GM13976 (cell line): ENCODE data around the gene CIT.
"Not testable (repeated sequence)": the region's sequence is repeated elsewhere in the genome, so short reads cannot be mapped to it uniquely, and the experiment has no call there.

Experiments used
- DNase-seq: peaks from one replicate; pipeline ENCODE4 v3.0.0; 2012; ENCODE audit warnings: low spot score
- CTCF ChIP-seq: IDR thresholded peaks from 2 replicates; pipeline ENCODE4 v1.5.1; 2012; ENCODE audit warnings: borderline replicate concordance, mild to moderate bottlenecking; ENCODE audit not compliant: insufficient read depth; ENCODE audit errors: extremely low read depth, missing control alignments, control extremely low read depth
- in situ Hi-C: fragments of 300-500 bp; cut with MboI; formaldehyde crosslinking; loops from one replicate; pipeline ENCODE4 v1.12.0; 2022; ENCODE audit warnings: low sequenced_read_pairs, mixed read lengths, inconsistent platforms; ENCODE audit not compliant: unreplicated experiment

The CIT gene

GRCh38 chr12:119885549-119885948 is 8.4 kb upstream of the CIT start:
- no peak for DNase-seq
- no peak for TF ChIP-seq CTCF
- in situ Hi-C loops: no loop called here

DNA sequence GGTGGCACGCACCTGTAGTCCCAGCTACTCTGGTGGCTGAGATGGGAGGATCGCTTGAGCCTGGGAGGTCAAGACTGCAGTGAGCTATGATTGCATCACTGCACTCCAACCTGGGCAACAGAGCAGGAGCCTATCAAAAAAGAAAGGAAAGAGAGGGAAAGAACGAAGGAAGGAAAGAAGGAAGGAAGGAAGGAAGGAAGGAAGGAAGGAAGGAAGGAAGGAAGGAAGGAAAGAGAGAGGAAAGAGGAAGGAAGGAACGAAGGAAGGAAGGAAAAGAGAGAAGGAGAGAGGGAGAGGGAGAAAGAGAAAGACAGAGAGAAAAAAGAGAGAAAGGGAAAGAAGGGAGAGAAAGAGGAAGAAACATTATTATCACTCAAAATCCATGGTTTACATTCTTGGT is 6.7 kb upstream of the CIT start:
- in situ Hi-C loops, DNase-seq: not testable (repeated sequence)

DNA sequence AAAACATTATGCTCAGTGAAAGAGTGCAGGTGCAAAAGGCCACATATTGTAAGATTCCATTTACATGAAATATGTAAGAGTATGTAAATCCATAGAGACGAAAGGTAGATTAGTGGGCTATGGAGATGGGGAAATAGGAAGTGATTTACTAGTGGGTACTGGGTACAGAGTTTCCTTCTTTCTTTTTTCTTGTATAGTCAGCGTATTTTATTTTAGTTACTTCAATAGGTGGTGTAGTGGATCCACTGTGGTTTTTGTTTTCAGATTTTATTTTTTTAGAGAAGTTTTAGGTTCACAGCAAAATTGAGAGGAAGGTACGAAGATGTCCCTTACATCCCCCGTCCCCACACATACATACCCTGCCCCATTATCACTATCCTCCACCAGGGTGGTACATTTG is 6.1 kb upstream of the CIT start:
- DNase-seq: no peak
- in situ Hi-C loops: no loop called here
- TF ChIP-seq CTCF: no peak

DNA sequence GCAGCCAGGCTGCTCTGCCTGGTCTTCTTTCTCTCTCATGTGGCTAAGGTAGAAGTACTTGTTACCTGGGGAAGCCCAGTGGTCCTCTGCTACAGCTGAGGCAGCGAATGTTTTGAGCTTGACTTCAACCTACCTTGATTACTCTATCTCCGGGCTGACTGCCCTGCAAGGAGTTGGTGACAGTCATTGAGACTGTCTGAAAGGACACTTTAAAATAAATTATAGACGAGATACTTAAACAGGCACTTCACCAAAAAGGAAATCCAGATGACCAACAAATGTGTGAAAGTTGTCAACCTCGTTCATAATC is 474 bp upstream of the CIT start:
- no peak for TF ChIP-seq CTCF
- in situ Hi-C loops: no loop called here
- no peak for DNase-seq

DNA sequence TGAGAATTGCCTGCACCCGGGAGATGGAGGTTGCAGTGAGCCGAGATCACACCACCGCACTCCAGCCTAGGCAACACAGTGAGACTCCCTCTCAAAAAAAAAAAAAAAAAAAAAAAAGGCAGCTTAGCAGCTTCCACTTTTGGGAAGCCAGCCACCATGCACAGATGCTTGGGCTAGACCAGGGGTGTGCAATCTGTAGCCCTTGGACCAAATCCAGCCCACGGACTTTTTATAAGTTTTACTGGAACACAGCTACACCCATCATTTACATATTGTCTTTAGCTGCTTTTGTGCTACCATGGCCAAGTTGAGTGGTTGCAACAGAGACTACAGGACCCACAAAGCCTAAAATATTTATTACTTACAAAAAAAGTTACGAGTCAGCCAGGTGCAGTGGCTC is 6.7 kb downstream of the CIT start:
- no peak for DNase-seq
- TF ChIP-seq CTCF: no peak
- in situ Hi-C loops: no loop called here

GRCh38 chr12:119869720-119870119 is 7.4 kb downstream of the CIT start:
- in situ Hi-C loops: no loop called here
- no peak for TF ChIP-seq CTCF
- DNase-seq: no peak

DNA sequence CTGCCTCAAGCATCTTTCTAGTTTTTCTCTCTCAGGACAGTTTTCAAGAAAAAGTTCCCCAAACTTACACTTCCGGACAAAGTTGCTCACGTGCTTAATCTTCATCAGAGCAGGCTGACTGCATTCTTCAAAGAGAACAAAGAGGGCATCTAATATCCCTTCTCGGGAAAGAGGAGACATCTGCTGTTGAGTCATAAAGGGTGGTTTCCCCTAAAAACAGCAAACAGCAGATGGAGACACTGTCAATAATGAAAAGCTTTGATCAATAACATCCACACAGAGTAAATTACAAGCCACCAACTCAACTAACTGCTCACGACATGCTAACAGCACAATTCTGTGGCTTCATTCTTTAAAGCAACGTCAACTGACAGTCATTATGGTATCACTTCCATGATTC is 8.1 kb downstream of the CIT start:
- DNase-seq: no peak
- TF ChIP-seq CTCF: no peak
- in situ Hi-C loops: no loop called here

DNA sequence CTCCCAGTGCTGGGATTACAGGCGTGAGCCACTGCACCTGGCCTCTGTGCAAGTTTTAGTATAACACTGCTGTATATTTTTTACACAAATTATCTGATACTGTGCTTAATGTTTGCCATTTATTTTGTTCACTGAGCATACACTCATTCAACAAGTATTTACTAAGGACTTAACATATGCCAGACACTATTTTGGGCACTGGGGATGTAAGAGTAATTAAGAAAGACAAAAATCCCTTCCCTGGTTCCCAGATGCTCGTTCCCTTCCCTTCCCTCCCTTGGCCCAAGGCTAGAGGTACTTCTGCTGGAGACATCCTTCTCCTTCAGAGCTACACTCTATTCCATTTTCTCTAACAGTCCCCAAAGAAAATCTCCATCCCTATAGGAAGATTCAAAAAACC is 12.5 kb downstream of the CIT start:
- TF ChIP-seq CTCF: no peak
- in situ Hi-C loops: no loop called here
- DNase-seq: no peak
